Right lobe of liver (tissue), 6 donors: ENCODE results near the gene RHPN2. TPM values are rescaled to one million over a fixed set of nuclear protein-coding genes. Genes with fewer than 3 reads are reported as not detected.

Source experiments
- ATAC-seq, 4 donors: fragments of 200-7000 bp; cut with Tn5 transposase; one replicate each; pipeline ENCODE4 v1.9.1; 2020; ENCODE audit warnings: mild to moderate bottlenecking in 4 of 4, moderate library complexity in 4 of 4
- DNase-seq, 3 donors: peaks; one replicate each; pipeline ENCODE4 v3.0.0-alpha.2; 2020
- H3K27ac ChIP-seq, 3 donors: fragments of 200-600 bp; one replicate each; pipeline ENCODE4 v1.8.0; 2022
- H3K27me3 ChIP-seq, 2 donors: fragments of 200-600 bp; one replicate each; pipeline ENCODE4 v1.8.0; 2022
- H3K36me3 ChIP-seq, 4 donors: fragments of 200-600 bp; sonication (generic) in 1 of 4; one replicate each; pipeline versions ENCODE4 v1.5.1 to v1.8.0; 2017 to 2022; ENCODE audit warnings: control low read depth in 1 of 4
- H3K4me1 ChIP-seq, 4 donors: fragments of 200-600 bp; sonication (generic) in 1 of 4; one replicate each; pipeline versions ENCODE4 v1.5.1 to v1.8.0; 2017 to 2022; ENCODE audit warnings: control low read depth in 1 of 4
- H3K4me3 ChIP-seq, 3 donors: fragments of 200-600 bp; one replicate each; pipeline ENCODE4 v1.8.0; 2022
- H3K9me3 ChIP-seq, 4 donors: fragments of 200-600 bp; sonication (generic) in 1 of 4; one replicate each; pipeline versions ENCODE4 v1.5.1 to v1.8.0; 2017 to 2022; ENCODE audit warnings: control low read depth in 1 of 4
- CTCF ChIP-seq, 4 donors: fragments of 200-600 bp in 3 of 4; fragments of 450-650 bp in 1 of 4; IDR thresholded peaks; one replicate each; pipeline versions ENCODE4 v1.5.1 to v1.8.0; 2016 to 2022; ENCODE audit warnings: antibody characterized with exemption in 4 of 4, mild to moderate bottlenecking in 2 of 4
- POLR2A ChIP-seq: fragments of 450-650 bp; IDR thresholded peaks from one replicate; pipeline ENCODE4 v1.6.1; 2017; ENCODE audit warnings: antibody characterized with exemption, mild to moderate bottlenecking
- WGBS: methylation state at CpG from one replicate; pipeline ENCODE4 v1.1.6; 2018; ENCODE audit warnings: low coverage, low lambda C conversion rate; ENCODE audit not compliant: insufficient coverage; ENCODE audit errors: missing lambda C conversion rate; 5-methylcytosine and 5-hydroxymethylcytosine counted together
- intact Hi-C, 2 donors: fragments of 100-400 bp; cut with DNase I; formaldehyde crosslinking; loops; one replicate each; pipeline versions ENCODE4 v1.11.2 to v1.14.1; 2022
- small RNA-seq, 2 experiments: library from RNA; depleted of rRNA; stranded (forward); fragments of <200 nt; gene quantifications; one replicate each; pipeline ENCODE3, GENCODE V24; 2016
- total RNA-seq, 6 experiments: library from RNA; depleted of rRNA in 2 of 6; stranded (reverse); fragments of >200 nt in 2 of 6; fragmentation: NEBNext Ultra II Directional in 3 of 6; extraction: Animal tissue kit (Norgen Biotek cat#: 25700) in 3 of 6; gene quantifications; one replicate each; pipeline versions ENCODE4 v1.1.0 to v1.2.4, GENCODE V29; 2016 to 2023
- donor health status: DM: no; HTN: yes; CAD: no.
- donor health status: DM: no; HTN: no; CAD: no.
- donor health status: DM: no; HTN: no; CAD: no.
- donor health status: DM: no; HTN: yes; CAD: no.
- donor health status: DM: no; HTN: yes; CAD: no.

The RHPN2 gene
- total RNA-seq, 6 experiments from 2014 or later = 8.7 to 18.1 (median 16.4) TPM

GRCh38 chr19:32933571-32933970 lies 131.1 kb downstream of the RHPN2 start:
- ATAC-seq (no peak), DNase-seq (no peak)
- no peaks in the 10 kb centered on the region for H3K4me1 ChIP-seq
- H3K27ac ChIP-seq = no peak overlapping the region
- intact Hi-C loops = no loop called here
- peaks cover 0 to 2% (median 0%) of the 10 kb centered on the region in 4 donors for H3K9me3 ChIP-seq
- no peaks in the 10 kb centered on the region for H3K36me3 ChIP-seq
- H3K4me3 ChIP-seq = no peak overlapping the region
- WGBS = 100% methylated on average over 2 of the region's 3 CpGs
- H3K27me3 ChIP-seq = no peaks in the 10 kb centered on the region
- TF ChIP-seq CTCF (IDR thresholded peaks at IDR 0.05) (no peak), POLR2A (no peak)

GRCh38 chr19:32930567-32930966 lies 134.1 kb downstream of the RHPN2 start:
- intact Hi-C loops = no loop called here
- Histone ChIP-seq H3K27me3 (no peaks in the 10 kb centered on the region), H3K27ac (no peak overlapping the region), H3K4me1 (no peaks in the 10 kb centered on the region), H3K4me3 (no peak overlapping the region), H3K36me3 (no peaks in the 10 kb centered on the region), H3K9me3 (peaks cover 0 to 9% (median 0%) of the 10 kb centered on the region in 4 donors)
- DNase-seq = no peak
- no peak for ATAC-seq
- WGBS = 92% methylated on average over 4 of the region's 8 CpGs
- no peak for TF ChIP-seq POLR2A
- TF ChIP-seq CTCF (IDR thresholded peaks at IDR 0.05) = no peak

- intact Hi-C loops = no loop called here
- TF ChIP-seq POLR2A (no peak), CTCF (IDR thresholded peaks at IDR 0.05) (no peak)
- Histone ChIP-seq H3K27me3 (no peaks in the 10 kb centered on the region), H3K36me3 (no peaks in the 10 kb centered on the region), H3K9me3 (peaks cover 0 to 9% (median 0%) of the 10 kb centered on the region in 4 donors), H3K27ac (no peak overlapping the region), H3K4me3 (no peak overlapping the region), H3K4me1 (no peaks in the 10 kb centered on the region)
- ATAC-seq = no peak
- no peak for DNase-seq
- WGBS = 88% methylated on average over 2 of the region's 2 CpGs
These were observed 135.9 kb downstream of the RHPN2 start for GRCh38 chr19:32928806-32929205.

Small RNAs within 50 kb of the gene (small RNA-seq; reads per million reads assigned to genes)
- gene AC008521.1 (0 reads per million in 2 experiments), gene AC008521.2 (0 reads per million in 2 experiments)

Other genes with a start within 250 kb of the RHPN2 start
- 10 to 100 TPM; 10.4 to 15.5 (median 13.5) TPM for gene SLC7A9, start 195.1 kb downstream of the RHPN2 start, total RNA-seq
- gene CEP89, start 92.9 kb downstream of the RHPN2 start, total RNA-seq = 1 to 10 TPM; 2.9 to 5.7 (median 4.7) TPM
- gene FAAP24, start 92.6 kb downstream of the RHPN2 start, total RNA-seq = 1 to 10 TPM in 2 of 6 experiments, under 1 TPM in 3, not detected in 1; 0.51 to 1.7 (median 0.98) TPM
- 1 to 10 TPM; 2.5 to 3.9 (median 3.1) TPM for gene GPATCH1, start 16.3 kb upstream of the RHPN2 start, total RNA-seq
- not detected for gene WDR88, start 67.2 kb upstream of the RHPN2 start, total RNA-seq
- 10 to 100 TPM; 25.2 to 40.7 (median 33.7) TPM for gene LRP3, start 129.4 kb upstream of the RHPN2 start, total RNA-seq
- not detected for gene SLC7A10, start 161.0 kb upstream of the RHPN2 start, total RNA-seq
- gene CEBPA, start 237.6 kb upstream of the RHPN2 start, total RNA-seq = 100 to 1,000 TPM in 4 of 6 experiments, 10 to 100 TPM in 2; 53.9 to 163 (median 119) TPM